Bone marrow (tissue), 2 donors: ENCODE results near the gene EXOSC2.

Experiments used
- DNase-seq, 2 donors: peaks; one replicate each; lab custom pipeline; 2025; lab: John Stamatoyannopoulos, UW

The EXOSC2 gene, protein sequence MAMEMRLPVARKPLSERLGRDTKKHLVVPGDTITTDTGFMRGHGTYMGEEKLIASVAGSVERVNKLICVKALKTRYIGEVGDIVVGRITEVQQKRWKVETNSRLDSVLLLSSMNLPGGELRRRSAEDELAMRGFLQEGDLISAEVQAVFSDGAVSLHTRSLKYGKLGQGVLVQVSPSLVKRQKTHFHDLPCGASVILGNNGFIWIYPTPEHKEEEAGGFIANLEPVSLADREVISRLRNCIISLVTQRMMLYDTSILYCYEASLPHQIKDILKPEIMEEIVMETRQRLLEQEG

GRCh38 chr9:130693426-130694191 is at the start of gene EXOSC2:
Gene EXOSC2 (plus strand): TSS chr9:130693780. CDS start chr9:130693792, 12 bp downstream.
- peak; percentile 72 to 95 for DNase-seq

DNA sequence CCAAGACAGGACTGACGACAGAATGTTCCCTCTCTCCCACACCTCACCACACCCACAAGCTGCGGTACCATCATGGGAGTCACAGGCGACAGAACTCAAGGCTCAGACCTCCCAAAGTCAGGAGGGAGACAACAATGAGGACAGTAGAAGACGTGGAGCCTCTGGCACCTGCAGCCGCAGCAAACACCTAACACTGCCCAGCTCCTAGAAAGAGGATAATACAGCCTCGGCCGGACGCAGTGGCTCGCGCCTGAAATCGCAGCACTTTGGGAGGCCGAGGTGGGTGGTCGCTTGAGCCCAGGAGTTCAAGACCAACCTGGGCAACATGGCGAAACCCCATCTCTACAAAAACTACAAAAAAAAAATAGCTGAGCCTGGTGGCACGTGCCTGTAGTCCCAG is 42.4 kb upstream of the EXOSC2 start:
- no peak for DNase-seq

DNA sequence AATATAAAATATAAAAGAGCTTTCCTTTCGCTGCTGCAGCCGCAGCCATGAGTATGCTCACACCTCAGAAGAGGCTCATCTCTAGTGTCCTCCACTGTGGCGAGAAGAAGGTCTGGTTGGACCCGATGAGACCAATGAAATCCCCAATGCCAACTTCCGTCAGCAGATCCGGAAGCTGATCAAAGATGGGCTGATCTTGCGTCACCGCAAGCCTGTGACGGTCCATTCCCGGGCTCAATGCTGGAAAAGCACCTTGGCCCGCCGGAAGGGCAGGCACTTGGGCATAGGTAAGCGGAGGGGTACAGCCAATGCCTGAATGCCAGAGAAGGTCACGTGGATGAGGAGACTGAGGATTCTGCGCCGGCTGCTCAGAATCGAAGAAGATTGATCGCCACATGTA is 41.8 kb upstream of the EXOSC2 start:
- DNase-seq: no peak

GRCh38 chr9:130654879-130655278 is 38.7 kb upstream of the EXOSC2 start:
- DNase-seq: no peak

DNA sequence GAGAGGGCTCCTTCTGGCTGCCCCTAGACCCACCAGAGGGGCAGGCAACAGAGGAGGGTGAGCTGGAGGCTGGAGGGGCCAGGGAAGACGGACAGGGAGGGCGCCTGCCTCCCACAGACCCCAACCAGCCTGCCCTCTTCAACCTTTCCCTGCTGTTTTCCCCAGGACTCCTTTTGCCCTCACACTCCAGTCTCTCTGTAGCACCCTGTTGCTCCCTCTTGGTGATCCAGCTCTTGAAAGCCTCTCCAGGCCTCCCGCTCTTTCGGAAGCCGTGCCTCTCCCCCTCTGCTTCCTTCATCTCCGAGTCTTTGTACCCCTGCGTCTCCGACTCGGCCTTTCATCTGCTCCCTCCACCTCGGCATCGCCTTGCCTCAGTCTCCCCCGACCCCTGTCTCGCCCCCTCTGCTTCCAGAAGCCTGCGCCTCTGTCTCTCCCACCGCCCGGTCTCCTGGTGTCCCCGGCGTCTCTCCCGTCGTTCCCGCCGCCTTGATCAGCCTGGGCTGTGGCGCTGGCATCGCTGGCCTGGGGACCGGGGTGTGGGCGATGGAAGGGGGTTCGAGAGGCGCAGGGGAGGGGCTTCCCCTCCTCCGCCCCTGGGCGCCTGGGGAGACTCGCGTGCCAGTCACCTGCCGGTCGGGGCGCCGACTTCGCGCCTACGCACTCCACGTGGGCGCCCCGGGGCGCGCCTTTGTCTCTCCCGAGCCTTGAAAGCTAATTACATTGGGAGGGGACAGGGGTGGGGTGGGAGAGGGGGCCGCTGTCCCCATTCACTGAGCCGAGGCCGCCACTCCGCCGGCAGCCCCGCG is 34.5 kb upstream of the EXOSC2 start:
- no peak for DNase-seq

DNA sequence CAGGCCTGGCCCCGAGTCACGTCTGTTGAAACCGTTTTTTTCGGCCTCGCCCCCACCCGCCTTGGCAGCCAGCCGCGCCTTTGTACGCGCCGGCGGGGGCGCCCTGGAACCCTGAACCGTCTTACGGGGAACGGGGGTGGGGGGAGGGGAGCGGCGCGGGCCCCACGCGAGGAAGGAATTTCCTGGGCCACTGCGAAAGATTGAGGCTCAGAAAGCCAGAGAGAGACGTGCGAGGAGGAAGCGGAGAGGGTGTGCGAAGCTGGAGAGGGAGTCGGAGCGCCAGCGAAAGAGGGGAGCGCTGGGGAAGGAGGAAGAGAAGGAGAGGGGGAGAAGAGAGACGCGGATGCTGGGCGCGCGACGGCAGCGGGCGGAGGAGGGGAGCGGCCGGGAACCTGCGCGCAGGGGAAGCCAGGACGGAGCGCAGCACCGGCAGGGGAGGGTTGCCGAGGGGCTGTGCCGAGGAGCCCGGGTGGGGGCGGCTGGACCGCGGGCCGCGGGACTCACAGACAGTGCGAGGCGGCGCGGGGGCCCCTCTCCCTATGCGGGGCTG is 33.8 kb upstream of the EXOSC2 start:
- DNase-seq: no peak

DNA sequence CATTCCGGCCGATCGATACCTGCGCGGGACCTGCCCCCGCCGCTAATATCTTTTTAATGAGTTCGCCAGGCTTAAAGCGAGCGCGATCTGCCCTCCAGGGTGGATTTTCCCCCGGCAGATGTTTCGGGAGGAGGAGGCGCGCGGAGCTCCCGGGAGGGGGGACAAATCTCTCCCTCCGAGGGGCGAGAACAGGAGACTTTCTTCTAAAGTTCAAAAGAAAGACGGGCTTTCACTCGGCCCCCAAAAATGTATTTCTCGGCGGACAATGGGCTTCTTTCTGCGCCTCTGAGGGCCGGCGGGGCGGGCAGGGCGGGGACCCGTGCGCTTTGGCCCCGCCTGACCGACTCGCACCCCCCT is 33.3 kb upstream of the EXOSC2 start:
- DNase-seq: no peak

DNA sequence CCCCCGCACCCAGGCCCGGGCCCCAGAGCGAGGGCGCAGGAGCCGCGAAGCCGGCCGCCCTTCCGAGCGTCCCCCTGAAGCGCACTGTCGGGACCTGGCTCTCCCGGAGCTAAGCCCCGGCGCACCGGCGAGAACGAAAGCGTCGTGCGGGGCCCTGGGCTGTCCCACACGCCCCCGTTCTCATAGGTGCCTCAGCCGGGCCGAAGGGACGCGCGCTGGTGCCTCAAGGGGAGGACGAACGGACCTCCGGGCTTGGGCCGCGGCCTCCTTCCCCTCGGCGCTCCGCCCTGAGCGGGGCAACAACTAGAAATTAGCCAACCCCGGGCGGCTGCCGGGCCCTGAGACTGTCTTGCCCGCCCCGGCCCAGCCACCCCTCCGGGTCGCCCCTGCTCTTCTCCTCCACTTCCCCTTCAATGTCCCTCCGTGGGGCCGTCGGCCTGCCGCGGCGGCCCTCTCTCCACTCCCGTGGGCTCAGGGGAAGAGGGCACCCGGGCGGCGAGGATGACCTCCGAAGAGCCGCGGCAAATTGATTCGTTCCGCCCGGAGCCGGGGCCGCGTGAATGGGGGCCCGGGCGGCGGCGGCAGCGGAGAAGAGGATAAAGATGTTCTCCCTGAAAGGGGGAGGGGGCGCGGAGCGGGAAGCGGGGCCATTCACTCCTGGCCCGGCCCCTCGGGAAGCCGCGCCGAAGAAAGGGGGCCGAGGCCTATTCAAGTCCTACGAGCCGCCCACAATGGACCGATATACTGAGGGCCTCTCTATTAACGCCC is 32.7 kb upstream of the EXOSC2 start:
- DNase-seq: no peak

- no peak for DNase-seq
These were observed 32.0 kb upstream of the EXOSC2 start for GRCh38 chr9:130661451-130662098.

DNA sequence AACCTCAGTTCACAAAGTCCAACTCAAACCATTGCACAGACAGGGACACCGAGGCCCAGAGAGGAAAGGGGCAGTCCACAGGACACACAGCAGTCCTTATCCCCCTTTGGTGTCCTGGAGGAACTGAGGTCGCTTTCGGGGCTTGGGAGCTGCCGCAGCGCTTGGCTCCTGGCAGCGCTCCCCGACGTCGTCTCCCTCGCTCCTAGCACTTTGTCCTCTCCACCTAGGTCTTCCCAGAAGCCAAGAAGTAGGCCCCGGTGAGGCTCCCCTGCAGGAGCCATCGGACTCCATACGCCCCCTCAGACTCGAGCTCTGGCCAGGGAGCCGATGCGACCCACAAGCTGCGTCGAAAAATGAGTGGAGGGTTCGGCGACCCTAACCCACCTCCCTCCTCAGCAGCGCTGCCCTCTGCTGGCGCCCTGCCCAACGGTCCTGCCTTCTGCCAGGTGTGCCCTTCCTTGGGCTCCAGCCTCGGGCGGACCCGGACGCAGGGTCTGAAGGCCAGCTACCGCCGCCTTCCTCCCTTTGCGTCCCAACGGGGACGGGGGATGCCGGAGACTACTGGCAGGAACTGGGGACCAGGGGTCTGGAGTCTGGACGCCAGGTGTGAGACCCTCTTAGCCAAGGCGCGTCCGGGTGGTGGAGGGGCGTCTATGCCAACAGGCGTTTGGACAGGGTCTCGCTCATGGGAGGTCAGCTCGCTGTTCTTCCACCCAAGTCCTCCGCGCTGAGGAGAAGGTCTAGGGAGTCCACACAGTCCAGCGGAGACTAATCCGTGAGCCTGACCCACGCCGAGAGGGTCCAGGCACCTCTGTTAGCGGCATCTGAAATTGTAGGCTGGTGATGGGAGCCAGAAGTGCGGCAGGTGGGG is 31.2 kb upstream of the EXOSC2 start:
- DNase-seq: no peak

- no peak for DNase-seq
These were observed 30.7 kb upstream of the EXOSC2 start for GRCh38 chr9:130662970-130663257.

GRCh38 chr9:130663258-130663976 is 30.2 kb upstream of the EXOSC2 start:
- no peak for DNase-seq

- DNase-seq: no peak
These were observed 29.7 kb upstream of the EXOSC2 start for GRCh38 chr9:130663977-130664250.

- no peak for DNase-seq
These were observed 29.1 kb upstream of the EXOSC2 start, which contains the start of gene PRDM12 for GRCh38 chr9:130664251-130665028. Gene PRDM12 (plus strand): TSS chr9:130664594. CDS start chr9:130664654, 60 bp downstream.

GRCh38 chr9:130665029-130665430 is 28.6 kb upstream of the EXOSC2 start:
- no peak for DNase-seq

- no peak for DNase-seq
These were observed 27.9 kb upstream of the EXOSC2 start for GRCh38 chr9:130665431-130666392.

GRCh38 chr9:130666393-130667119 is 27.0 kb upstream of the EXOSC2 start:
- DNase-seq: no peak
